Measurements from ENCODE around the gene ADCY1. TPM values are rescaled to one million over a fixed set of nuclear protein-coding genes. Genes with fewer than 3 reads are reported as not detected.
A peak's percentile ranks its signal among the peaks of the same experiment; 100 is the strongest.
"Not testable (repeated sequence)": the region's sequence is repeated elsewhere in the genome, so short reads cannot be mapped to it uniquely, and the experiment has no call there.

ADCY1 gene
- total RNA-seq, 1 experiment from 2014 or later = not detected

DNA sequence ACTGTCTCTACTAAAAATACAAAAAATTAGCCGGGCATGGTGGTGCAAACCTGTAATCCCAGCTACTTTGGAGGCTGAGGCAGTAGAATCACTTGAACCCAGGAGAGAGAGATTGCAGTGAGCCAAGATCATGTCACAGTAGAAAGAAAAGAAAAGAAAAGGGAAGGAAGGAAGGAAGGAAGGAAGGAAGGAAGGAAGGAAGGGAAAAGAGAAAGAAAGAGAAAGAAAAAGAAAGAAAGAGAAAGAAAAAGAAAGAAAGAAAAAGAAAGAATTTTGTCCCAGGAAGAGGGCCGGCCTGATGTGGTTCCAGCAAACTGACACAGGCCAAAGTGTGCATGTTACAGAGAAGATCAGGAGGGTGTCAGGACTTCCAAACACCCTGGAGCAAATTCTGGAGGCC, 151.1 kb downstream of the ADCY1 start:
- not testable (repeated sequence) for H3K4me1 ChIP-seq; H3K4me3 ChIP-seq; H3K27me3 ChIP-seq; H3K27ac ChIP-seq; H3K9me3 ChIP-seq (replicated peaks); DNase-seq
- H3K36me3 ChIP-seq = peaks cover 39% of the 10 kb centered on the region

DNA sequence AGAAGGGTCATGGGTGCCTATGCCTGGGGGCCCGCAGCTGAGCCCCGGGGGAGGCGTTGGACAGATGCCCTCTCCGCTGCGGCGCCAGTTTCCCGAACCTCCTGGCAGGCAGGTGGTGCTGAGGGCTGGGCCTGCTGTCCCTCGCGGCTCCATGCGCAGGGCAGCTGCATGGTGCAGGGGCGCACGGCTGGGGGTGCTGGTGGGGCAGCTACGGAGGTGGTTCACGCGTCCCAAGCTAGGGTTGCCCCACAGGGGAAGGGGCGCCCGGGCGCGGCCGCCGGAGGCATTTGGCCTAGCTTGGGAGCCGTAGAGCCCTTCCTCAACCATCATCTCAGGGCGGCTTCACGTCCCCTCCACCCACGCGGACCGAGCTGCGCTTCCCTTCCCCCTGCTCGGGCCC, 152.7 kb downstream of the ADCY1 start:
- H3K4me1 ChIP-seq = no peaks in the 10 kb centered on the region
- no peak overlapping the region for H3K4me3 ChIP-seq
- no peak for DNase-seq
- H3K9me3 ChIP-seq (replicated peaks) = no peaks in the 10 kb centered on the region
- H3K36me3 ChIP-seq = peaks cover 39% of the 10 kb centered on the region
- H3K27ac ChIP-seq = no peak overlapping the region
- no peaks in the 10 kb centered on the region for H3K27me3 ChIP-seq

DNA sequence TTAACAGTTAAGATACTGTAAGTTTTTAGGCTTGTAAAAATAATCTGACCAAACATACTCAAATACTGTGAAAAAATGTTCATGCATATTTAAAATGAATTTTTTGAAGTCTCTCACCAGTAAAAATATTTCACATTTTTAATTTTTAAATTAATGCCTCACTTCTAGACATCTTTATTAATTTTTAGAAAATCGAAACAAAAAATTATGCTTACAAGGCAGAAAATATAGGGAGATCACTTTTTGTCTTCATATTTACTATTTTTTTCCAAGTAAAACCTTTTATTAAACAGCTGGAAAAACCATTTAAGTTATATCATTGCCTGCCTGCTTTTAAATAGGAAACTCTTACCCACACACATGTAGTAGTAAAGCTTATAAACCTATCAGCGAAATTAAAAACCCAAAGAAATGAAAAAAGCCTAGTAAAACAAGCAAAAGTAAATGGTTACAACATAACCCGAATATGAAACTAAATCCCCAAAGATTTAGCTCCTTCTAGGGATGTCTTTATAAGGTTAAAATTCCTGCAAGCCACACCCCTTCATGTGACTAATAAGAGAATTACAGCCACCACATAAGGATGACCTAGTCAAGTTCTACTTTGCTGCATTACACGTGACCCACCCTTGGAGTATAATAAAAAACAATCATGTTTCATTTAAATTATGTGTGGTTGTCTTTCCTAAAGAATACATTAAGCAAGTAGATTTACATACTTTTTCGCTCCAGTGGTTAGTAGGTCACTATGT, 157.7 kb downstream of the ADCY1 start:
- H3K36me3 ChIP-seq = peaks cover 11% of the 10 kb centered on the region
- not testable (repeated sequence) for H3K4me1 ChIP-seq; H3K27me3 ChIP-seq; H3K4me3 ChIP-seq; H3K9me3 ChIP-seq (replicated peaks); H3K27ac ChIP-seq
- DNase-seq = peak in 1 of 2 experiments; percentile 45

DNA sequence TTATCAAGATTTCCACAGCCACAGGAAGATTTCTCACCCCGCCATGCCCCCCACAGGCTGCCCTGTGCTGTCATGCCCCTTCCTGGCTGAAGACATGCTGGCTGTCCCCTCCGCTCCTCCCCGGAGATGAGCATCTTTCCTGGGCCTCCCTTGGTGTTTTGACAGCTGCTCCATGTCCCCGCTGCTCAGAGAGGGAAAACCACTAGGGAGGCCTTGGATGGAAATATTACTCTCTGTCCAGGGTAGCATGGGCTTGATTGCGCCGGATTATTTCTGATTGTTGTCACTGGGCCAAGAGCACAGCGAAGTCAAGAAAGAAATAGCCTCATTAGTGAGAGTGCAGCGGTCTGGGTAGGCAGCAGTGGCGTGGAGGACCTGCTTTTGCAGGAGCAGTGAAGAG, 164.8 kb downstream of the ADCY1 start:
- H3K27me3 ChIP-seq; H3K4me1 ChIP-seq; H3K27ac ChIP-seq; H3K36me3 ChIP-seq; H3K9me3 ChIP-seq (replicated peaks); H3K4me3 ChIP-seq: not testable (repeated sequence)
- DNase-seq = peak; percentile 73 to 85

DNA sequence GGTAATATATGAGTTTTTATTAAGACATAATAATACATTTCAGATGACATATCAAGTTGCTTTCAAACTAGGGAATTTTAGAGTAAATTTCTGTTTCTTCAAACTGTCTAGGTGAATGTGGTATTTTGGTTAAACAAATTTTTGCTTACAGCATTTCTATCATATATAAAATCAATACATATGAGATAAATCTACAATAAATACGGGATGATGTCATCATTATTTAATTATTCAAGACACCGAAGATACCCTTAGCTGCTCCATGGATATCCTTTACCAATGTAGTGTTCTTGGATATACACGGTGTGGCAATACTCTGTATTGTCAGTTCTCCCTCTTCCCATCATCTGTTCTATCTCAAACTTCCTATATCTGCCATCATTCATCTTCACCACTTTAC, 166.4 kb downstream of the ADCY1 start:
- H3K27ac ChIP-seq; DNase-seq; H3K27me3 ChIP-seq; H3K4me3 ChIP-seq; H3K4me1 ChIP-seq; H3K9me3 ChIP-seq (replicated peaks): not testable (repeated sequence)
- peaks cover 11% of the 10 kb centered on the region; the same call in 1 of the 2 replicates for H3K36me3 ChIP-seq

DNA sequence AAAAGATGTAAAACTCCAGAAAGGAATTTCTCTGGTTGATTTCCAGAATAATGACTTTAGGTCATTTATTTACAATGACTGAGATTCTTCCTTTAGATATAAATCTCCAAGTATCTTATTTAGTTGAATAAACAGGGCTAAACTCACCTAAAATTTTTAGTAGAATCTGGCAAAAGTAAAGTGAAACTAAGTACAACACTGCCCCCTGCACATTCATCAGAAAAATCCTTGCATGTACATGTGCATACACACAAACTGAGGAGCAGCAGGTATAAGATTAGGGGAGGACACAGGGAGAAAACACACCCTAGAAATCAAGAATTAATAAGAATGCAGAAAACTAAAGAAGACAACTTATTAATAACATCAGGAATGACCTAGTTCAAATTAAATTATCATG, 174.8 kb downstream of the ADCY1 start:
- DNase-seq; H3K4me3 ChIP-seq; H3K27ac ChIP-seq; H3K27me3 ChIP-seq; H3K4me1 ChIP-seq; H3K9me3 ChIP-seq (replicated peaks): not testable (repeated sequence)
- H3K36me3 ChIP-seq = peaks cover 11% of the 10 kb centered on the region; the same call in 1 of the 2 replicates

DNA sequence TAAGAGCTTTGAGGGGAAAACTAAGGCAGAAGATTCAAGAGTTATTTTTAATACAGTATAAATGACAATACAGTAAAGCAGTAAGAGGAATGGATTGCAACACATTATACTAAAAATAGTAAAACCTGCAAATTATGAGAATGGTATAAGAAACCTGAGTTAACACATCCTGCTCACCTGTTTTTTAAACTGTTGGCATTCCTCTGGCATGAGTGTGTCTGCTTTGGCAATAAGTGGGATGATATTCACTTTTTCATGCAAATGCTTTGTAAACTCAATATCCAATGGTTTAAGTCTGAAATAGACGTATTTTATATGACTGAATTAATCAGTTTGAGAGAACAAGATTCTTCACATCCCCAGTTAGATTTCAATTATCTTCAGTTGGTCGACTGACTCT, 177.2 kb downstream of the ADCY1 start:
- peaks cover 10% of the 10 kb centered on the region for H3K36me3 ChIP-seq
- H3K27ac ChIP-seq; H3K4me3 ChIP-seq; H3K4me1 ChIP-seq; DNase-seq; H3K9me3 ChIP-seq (replicated peaks); H3K27me3 ChIP-seq: not testable (repeated sequence)

DNA sequence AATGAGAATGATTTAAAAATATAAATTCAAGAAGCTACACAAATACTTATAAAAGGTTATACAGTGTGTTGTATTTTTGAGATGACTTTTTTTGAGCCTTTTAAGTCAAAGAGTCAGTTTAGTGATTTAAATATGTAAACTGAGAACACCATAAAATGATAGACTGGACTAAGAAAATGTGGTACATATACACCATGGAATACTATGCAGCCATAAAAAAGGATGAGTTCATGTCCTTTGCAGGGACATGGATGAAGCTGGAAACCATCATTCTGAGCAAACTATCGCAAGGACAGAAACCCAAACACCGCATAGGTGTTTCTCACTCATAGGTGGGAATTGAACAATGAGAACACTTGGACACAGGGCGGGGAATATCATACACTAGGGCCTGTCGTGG, 182.2 kb downstream of the ADCY1 start:
- not testable (repeated sequence) for H3K4me3 ChIP-seq; H3K4me1 ChIP-seq; DNase-seq; H3K27ac ChIP-seq; H3K9me3 ChIP-seq (replicated peaks); H3K27me3 ChIP-seq
- peaks cover 10% of the 10 kb centered on the region for H3K36me3 ChIP-seq

DNA sequence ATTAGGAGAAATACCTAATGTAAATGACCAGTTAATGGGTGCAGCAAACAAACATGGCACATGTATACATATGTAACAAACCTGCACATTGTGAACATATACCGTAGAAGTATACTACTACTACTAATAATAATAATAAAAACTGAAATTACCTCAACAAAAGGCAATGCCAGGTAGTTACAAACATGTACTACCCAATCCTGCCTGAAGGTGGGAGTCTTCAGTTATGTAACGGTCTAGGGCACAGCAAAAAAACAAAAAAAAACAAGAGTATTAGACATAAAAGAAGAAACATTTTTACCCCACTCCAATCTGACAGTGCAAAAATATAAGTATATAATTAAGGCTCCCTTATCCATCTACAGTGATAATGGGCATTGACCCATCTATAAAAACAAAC, 182.6 kb downstream of the ADCY1 start:
- not testable (repeated sequence) for H3K4me3 ChIP-seq; DNase-seq; H3K27ac ChIP-seq; H3K4me1 ChIP-seq; H3K27me3 ChIP-seq; H3K9me3 ChIP-seq (replicated peaks)
- peaks cover 10% of the 10 kb centered on the region for H3K36me3 ChIP-seq

DNA sequence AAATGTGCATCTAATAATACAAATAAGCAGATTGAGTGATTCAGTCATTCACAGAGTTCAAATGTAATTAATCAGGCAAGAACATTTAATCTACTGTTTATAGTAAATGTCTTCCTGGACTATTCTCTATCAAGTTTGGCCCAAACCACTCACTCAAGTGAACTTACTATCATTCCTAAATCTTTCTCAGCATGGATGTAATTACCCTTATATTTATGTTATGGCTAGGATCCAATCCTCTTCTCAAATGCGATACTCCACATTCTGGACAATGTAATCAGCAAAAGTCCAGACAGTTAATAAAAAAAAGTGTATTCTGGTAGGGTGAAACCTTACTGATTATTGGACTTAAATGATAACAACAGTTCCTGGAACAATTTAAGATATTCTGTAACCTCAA, 185.3 kb downstream of the ADCY1 start:
- H3K4me1 ChIP-seq; H3K36me3 ChIP-seq; H3K4me3 ChIP-seq; DNase-seq; H3K27me3 ChIP-seq; H3K27ac ChIP-seq; H3K9me3 ChIP-seq (replicated peaks): not testable (repeated sequence)

DNA sequence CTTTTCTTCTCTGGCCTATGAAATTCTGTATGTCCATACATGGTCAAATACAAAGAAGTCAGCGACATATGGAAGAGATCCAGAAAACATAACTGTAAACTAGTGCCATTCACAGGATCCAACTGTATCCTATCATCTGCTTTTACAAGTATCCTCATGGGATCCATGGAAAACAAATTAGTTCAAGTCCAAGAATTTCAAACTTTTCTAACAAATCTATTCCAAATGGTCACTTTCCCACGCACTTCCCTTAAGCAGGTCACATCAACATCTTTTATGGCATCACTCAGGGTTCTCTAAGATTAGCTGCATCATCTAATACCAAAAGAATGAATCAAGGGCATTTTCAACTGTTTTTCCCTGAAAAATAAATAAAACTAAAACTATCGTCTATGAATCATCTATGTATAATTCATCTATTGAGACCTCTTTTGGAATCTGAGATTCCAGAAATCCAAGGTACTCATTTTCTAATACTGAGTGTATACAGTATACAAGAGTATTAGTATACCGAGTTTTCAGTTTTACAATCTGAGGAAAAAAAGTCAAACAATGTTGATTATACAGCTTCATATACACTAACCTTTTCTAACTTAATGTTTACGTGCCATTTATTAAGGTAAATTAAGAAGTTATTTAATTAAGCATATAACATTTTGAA, 187.5 kb downstream of the ADCY1 start:
- H3K27ac ChIP-seq = not testable (repeated sequence)

DNA sequence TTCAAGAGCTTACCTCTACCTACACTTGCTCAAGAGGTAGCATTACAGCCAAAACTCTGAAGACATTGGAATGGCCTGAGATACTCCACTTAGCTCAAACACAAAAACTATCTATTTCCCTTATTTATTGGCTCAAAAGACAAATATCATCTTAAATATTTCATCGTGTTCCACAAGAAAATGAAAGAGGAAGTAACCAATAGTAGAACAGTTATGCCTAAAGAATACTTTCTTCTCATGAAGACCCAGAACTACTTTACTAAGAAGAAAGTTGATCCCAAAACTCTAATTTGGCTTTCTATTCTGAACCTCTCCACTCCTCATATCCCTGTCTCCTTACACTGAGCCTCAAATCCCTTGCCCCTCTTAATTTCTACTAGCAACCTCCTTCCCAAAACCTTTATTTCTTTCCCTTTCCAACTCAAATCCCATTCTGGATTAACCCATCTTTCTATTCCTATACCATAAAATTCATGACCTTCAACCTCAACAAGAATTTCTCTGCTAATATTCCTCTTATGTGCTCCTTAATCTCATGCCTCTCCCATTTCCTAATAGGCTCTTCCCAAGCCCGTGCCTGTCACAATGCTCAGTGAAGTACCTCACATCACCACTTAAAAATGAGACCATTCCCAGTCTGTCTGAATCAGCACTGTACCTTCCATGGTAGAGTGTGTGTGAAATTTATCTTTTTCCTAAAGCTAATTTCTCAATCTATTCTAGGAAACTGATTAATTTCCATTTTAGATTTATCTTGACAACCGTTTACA, 188.2 kb downstream of the ADCY1 start:
- not testable (repeated sequence) for DNase-seq; H3K4me3 ChIP-seq; H3K4me1 ChIP-seq; H3K27ac ChIP-seq; H3K27me3 ChIP-seq; H3K9me3 ChIP-seq (replicated peaks); H3K36me3 ChIP-seq

More for the DNA sequence above, 187.5 kb downstream of the ADCY1 start:
- DNase-seq; H3K9me3 ChIP-seq (replicated peaks); H3K4me3 ChIP-seq; H3K27me3 ChIP-seq; H3K36me3 ChIP-seq; H3K4me1 ChIP-seq: not testable (repeated sequence)

DNA sequence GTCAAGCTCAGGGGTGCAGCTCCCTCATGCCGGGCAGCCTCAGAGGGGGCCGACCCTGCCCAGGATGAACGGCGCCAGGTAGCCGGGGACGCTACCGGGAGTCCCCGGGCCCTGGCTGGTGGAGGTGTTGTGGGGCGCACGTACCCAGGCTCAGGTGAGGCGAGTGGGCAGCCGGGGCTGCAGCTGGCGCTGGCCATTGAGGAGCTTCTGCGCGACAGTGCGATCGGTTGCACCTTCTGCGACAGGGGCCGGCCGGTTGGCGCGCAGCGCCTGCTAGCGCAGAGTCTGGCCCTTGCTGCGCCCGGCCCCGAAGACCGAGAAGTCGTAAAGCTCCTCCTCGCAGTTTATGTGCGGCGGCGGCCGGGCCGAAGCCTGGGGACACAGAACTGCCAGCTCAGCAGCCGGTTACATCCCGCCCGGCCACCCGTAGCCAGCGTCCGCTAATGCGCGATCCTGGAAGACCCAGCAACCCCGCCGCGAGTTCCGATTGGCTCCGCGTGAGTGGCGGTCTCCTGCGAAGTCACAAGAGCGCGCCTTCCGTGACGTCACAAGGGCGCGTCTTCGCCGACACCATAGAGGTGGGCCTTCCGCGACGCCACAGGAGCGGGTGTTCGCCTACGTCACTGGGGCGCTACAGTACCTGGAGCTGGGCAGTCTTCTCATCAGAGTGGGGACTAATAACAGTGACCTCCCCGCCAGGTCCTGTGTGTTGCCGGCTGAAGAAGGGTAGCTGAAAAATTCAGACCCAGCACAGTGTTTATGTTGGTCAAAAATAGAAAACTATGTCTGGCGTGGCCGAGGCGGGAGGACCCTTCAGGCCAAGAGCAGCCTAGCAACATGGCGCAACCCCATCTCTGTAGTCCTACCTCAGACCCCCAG, 194.6 kb downstream of the ADCY1 start:
- H3K4me1 ChIP-seq; H3K36me3 ChIP-seq; H3K27me3 ChIP-seq; H3K9me3 ChIP-seq (replicated peaks): not testable (repeated sequence)
- DNase-seq = peak; percentile 98
- Histone ChIP-seq H3K4me3 (peak overlapping the region; percentile 100), H3K27ac (peak overlapping the region; percentile 59)

DNA sequence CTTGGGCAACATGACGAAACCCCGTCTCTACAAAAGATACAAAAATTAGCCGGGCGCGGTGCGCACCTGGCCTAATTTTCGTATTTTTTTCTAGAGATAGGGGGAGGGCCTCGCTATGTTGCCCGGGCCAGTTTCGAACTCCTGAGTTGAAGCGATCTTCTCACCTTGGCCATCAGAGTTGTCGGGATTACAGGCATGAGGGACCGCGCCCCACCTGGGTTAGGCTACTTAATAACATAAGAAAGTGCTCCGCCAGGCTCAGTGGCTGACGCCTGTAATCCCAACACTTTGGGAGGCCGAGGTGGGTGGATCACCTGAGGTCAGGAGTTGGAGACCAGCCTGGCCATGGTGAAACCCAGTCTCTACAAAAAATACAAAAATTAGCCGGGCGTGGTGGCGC, 195.5 kb downstream of the ADCY1 start:
- H3K36me3 ChIP-seq; DNase-seq; H3K27me3 ChIP-seq; H3K4me1 ChIP-seq; H3K9me3 ChIP-seq (replicated peaks): not testable (repeated sequence)
- H3K27ac ChIP-seq = peak overlapping the region; percentile 59; the same call in 1 of the 2 replicates
- peak overlapping the region; percentile 100 for H3K4me3 ChIP-seq

All from SJCRH30 (cell line).